Nephron (organoid): Measurements from ENCODE around the gene RANBP17.
A peak's percentile ranks its signal among the peaks of the same experiment; 100 is the strongest.

Experiments
- H3K27ac Mint-ChIP-seq, 3 experiments: 2 replicates each; pipeline ENCODE4 v1.8.0; 2020; ENCODE audit warnings: mixed read lengths in 3 of 3, mild to moderate bottlenecking in 2 of 3, moderate library complexity in 1 of 3
- H3K27me3 Mint-ChIP-seq: 2 replicates; pipeline ENCODE4 v1.8.0; 2021; ENCODE audit warnings: low read depth, mild to moderate bottlenecking, moderate library complexity, mixed read lengths
- H3K36me3 Mint-ChIP-seq: 2 replicates; pipeline ENCODE4 v1.8.0; 2020; ENCODE audit warnings: low read depth, mixed read lengths
- H3K4me1 Mint-ChIP-seq: 2 replicates; pipeline ENCODE4 v1.8.0; 2020; ENCODE audit warnings: mixed read lengths
- H3K4me3 Mint-ChIP-seq, 3 experiments: 2 replicates each; pipeline ENCODE4 v1.8.0; 2020; ENCODE audit warnings: mild to moderate bottlenecking in 3 of 3, mixed read lengths in 3 of 3, moderate library complexity in 2 of 3
- H3K9me3 Mint-ChIP-seq: 2 replicates; pipeline ENCODE4 v1.8.0; 2020; ENCODE audit warnings: mixed read lengths
- CTCF ChIP-seq, 3 experiments: fragments of 200-600 bp; sonication (generic); IDR thresholded peaks; one replicate each; pipeline ENCODE4 v1.5.0; 2021; ENCODE audit warnings: antibody characterized with exemption in 3 of 3; ENCODE audit not compliant: unreplicated experiment in 3 of 3

RANBP17 gene

DNA sequence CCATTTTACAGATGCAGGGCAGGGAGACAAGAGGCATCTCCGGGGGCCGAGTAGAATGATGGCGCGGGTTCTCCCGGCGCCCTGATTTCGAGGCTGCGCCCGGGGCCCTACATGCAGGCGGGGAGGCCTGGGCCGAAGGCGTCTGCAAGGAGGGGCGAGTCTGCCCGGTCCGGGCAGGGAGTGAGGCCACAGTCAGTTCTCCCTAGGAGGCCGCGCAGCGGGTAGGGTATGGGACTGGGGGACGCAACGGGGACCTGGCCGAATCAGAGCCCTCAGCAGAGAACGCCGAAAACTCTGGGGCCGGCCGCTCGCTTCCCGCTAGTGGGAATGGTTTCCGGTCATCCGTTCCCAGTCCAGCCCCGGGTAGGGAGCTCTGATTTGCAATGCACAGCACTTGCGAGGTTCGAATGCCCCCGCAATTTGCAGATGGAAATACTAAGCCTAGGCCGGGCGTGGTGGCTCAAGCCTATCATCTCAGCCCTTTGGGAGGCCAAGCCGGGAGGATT lies 453.6 kb downstream of the RANBP17 start:
- no peak for TF ChIP-seq CTCF (IDR thresholded peaks at IDR 0.05; ENCODE audit: unreplicated experiment in 3 of 3)
- Mint-ChIP-seq H3K36me3 (no peaks in the 10 kb centered on the region), H3K27ac (no peak overlapping the region), H3K4me3 (no peak overlapping the region), H3K4me1 (peaks cover 16% of the 10 kb centered on the region), H3K27me3 (peaks cover 99% of the 10 kb centered on the region), H3K9me3 (peaks cover 2% of the 10 kb centered on the region)

GRCh38 chr5:171315925-171316257 lies 454.1 kb downstream of the RANBP17 start:
- Mint-ChIP-seq H3K27me3 (peaks cover 99% of the 10 kb centered on the region), H3K9me3 (peaks cover 2% of the 10 kb centered on the region), H3K27ac (no peak overlapping the region), H3K36me3 (no peaks in the 10 kb centered on the region), H3K4me3 (peak overlapping the region; percentile 40 to 52 (median 50)), H3K4me1 (peaks cover 12% of the 10 kb centered on the region)
- no peak for TF ChIP-seq CTCF (IDR thresholded peaks at IDR 0.05; ENCODE audit: unreplicated experiment in 3 of 3)

GRCh38 chr5:171316258-171317121 lies 454.7 kb downstream of the RANBP17 start:
- H3K27me3 Mint-ChIP-seq = peaks cover 99% of the 10 kb centered on the region
- H3K4me3 Mint-ChIP-seq = peak overlapping the region; percentile 40 to 52 (median 50)
- H3K9me3 Mint-ChIP-seq = peaks cover 2% of the 10 kb centered on the region
- TF ChIP-seq CTCF (IDR thresholded peaks at IDR 0.05; ENCODE audit: unreplicated experiment in 3 of 3) = no peak
- no peak overlapping the region for H3K27ac Mint-ChIP-seq
- H3K4me1 Mint-ChIP-seq = peaks cover 12% of the 10 kb centered on the region
- no peaks in the 10 kb centered on the region for H3K36me3 Mint-ChIP-seq

DNA sequence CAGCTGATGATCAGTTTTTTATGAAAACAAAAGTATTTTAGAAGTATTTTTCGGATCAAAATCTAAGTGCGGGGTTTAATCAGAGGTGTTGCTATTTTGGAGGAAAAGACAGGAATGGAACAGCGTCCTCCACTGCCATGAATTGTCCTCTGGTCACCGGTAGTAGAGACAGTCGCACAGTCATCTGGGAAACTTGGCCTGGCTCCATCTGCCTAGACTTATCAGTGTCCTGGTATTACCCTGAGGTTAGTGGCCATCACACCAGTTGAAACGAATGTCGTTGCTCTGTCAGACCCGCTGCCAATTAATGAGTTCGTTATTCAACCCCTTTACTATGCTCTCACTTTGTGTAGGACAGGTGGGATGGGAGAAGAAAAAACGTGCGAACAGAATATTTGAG lies 455.4 kb downstream of the RANBP17 start:
- H3K36me3 Mint-ChIP-seq = no peaks in the 10 kb centered on the region
- H3K4me1 Mint-ChIP-seq = peaks cover 12% of the 10 kb centered on the region
- H3K9me3 Mint-ChIP-seq = peaks cover 2% of the 10 kb centered on the region
- no peak overlapping the region for H3K4me3 Mint-ChIP-seq
- TF ChIP-seq CTCF (IDR thresholded peaks at IDR 0.05; ENCODE audit: unreplicated experiment in 3 of 3) = no peak
- no peak overlapping the region for H3K27ac Mint-ChIP-seq
- peaks cover 100% of the 10 kb centered on the region for H3K27me3 Mint-ChIP-seq

DNA sequence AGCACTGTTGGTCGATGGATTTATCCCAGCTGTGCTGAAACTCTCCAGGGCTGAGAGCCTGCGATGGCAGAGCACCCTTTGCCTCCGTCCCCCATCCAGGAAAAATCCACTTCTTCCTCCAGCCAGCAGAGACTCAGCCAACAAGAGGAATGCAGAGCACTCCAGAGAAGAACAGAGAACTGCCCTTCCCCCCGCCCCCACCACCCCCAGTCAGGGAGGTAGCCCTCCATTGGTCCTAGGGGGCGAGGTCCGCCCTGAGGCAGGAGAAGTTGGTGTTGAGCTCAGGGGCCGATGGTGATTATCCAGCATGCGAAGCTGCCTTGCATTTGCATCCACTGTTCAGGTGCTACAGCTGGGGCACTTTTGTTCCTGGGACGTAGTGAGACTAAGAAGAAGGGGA lies 456.2 kb downstream of the RANBP17 start:
- H3K4me1 Mint-ChIP-seq = peaks cover 7% of the 10 kb centered on the region
- no peak for TF ChIP-seq CTCF (IDR thresholded peaks at IDR 0.05; ENCODE audit: unreplicated experiment in 3 of 3)

DNA sequence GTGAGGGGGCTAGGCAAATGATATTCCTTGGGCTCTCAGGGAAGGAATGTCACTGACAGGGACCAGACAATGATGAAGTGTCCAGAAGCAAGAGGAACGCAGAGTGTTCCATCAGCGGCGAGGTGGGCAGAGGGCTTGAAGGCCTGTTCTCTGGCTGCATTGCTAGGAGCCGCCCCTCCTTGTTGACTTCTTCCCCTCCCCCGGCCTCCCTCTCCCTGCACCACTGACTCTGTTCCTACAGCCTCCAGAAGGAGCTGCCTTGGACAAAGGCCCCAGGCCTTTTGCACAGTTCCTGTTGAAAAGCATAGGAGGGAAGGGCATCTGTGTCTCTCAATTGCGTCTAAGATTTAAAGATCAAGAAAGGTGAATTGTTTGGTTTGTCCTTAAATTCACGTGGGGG lies 459.6 kb downstream of the RANBP17 start:
- Mint-ChIP-seq H3K27ac (no peak overlapping the region), H3K4me3 (no peak overlapping the region), H3K9me3 (no peaks in the 10 kb centered on the region), H3K27me3 (peaks cover 100% of the 10 kb centered on the region), H3K36me3 (no peaks in the 10 kb centered on the region), H3K4me1 (no peaks in the 10 kb centered on the region)
- TF ChIP-seq CTCF (IDR thresholded peaks at IDR 0.05; ENCODE audit: unreplicated experiment in 3 of 3) = no peak

More for the DNA sequence above, 456.2 kb downstream of the RANBP17 start:
- Mint-ChIP-seq H3K27ac (no peak overlapping the region), H3K9me3 (peaks cover 2% of the 10 kb centered on the region), H3K27me3 (peaks cover 100% of the 10 kb centered on the region), H3K4me3 (no peak overlapping the region), H3K36me3 (no peaks in the 10 kb centered on the region)
